Dermis microvascular lymphatic vessel endothelial cell (primary cell): ENCODE results near the gene BABAM1. TPM values are rescaled to one million over a fixed set of nuclear protein-coding genes. Genes with fewer than 3 reads are reported as not detected.

Experiments used
- DNase-seq, 2 donors: peaks; one replicate each; pipeline versions ENCODE4 v3.0.0 to v3.0.0-alpha.2; 2010; ENCODE audit warnings: low read depth in 2 of 2
- total RNA-seq: library from RNA; depleted of rRNA; stranded (reverse); fragments of >200 nt; gene quantifications from 2 replicates; pipeline ENCODE4 v1.2.1, GENCODE V29; 2014

BABAM1 gene
- total RNA-seq = 80.7 and 95.3 TPM in 2 replicates

DNA sequence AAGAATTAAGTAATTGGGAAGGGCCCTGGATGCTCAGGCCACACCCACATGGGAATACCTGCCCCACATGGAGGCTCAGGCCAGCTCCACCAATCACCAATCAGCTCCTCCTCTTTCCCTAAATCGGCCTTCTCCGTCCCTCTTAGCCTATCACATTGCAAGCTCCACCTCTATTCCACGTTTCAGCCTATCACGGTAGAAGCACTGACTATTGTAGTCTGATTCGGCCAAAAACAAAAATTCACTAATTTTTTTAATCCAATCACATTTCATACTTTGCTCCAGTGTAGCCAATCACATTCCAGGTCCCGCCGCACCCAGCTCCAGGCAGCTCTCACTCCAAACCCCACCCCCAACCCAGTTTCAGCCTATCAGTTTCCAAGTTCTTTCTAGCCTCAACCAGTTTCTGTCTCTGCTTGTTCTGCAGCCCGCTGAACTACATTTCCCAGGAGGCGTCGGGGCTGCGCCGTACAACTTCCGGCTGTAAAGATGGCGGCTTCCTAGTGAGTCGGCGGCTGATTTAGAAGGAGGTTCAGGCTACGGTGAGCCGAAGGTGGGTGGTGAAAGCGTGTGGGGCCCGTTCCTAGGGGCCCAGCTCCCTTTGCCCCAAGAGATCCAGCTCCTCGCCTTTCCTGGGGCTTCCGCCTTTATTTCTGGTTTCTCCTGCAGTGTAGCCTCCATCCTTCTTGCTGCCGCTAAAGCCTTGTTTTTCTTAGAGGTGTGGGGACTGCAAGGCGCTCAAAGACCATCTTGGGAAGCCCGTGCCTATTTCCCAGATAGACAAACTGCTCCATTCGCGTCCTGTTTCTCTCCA, at the start of gene BABAM1:
Gene BABAM1 (plus strand): TSS at position 469 of the 814 bp plus-strand sequence. CDS start 1,364 bp downstream, outside the sequence.
- DNase-seq = peak; percentile 100

DNA sequence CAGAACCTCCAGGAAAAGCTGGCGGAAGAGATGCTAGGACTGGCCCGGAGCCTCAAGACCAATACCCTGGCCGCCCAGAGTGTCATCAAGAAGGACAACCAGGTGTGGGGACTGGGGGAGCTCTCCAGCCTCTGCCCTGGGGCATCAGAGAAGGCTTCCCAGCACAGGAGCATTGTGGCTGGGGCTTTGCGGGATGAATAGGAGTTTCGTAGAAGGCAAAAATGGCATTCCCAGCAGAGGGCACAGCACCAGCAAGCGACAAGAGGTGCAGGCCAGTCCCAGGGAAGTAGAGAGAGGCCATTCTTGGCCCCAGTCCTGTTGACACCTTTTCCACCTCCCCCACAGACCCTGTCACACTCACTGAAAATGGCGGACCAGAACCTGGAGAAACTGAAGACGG, 48.0 kb upstream of the BABAM1 start:
- DNase-seq = no peak

DNA sequence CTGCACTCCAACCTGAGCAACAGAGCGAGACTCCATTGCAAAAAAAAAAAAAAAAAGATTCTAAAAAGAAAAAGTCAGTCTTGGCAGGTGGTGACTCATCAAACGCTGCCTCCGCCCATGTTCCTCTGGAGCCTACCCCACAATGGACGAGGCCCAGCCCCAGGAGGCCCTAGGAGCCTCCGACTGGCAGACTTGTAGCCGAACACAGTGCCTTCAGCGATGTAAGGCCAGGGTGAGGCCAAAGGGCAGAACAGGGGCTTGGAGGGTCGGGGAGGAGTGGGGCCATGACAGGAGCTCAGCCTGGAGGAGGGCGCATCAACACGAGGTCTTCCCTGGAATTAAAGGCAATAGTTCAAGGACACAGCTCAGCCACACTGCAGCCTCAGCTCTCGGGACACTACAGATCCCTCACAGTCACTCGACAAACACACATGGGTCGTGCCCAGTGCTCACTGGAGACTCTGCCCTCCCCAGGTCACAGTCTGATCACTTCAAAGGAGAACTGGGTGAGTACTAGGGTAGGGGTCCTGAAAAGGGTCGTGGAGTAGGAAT, 47.0 kb upstream of the BABAM1 start:
- DNase-seq = peak in 1 of 2 donors; percentile 53

DNA sequence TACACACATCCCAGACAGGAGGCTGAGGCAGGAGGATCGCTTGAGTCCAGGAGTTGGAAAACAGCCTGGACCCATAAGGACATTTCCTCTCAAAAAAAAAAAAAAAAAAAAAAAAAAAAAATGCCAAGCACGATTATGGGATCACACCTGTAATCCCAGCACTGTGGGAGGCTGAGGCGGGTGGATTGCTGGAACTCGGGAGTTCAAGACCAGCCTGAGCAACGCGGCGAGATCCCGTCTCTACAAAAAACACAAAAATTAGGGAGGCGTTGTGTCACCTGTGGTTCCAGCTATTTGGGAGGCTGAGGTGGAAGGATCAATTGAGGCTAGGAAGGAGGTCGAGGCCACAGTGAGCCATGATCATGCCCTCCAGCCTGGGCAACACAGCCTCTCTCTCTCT, 42.2 kb upstream of the BABAM1 start:
- DNase-seq = no peak

DNA sequence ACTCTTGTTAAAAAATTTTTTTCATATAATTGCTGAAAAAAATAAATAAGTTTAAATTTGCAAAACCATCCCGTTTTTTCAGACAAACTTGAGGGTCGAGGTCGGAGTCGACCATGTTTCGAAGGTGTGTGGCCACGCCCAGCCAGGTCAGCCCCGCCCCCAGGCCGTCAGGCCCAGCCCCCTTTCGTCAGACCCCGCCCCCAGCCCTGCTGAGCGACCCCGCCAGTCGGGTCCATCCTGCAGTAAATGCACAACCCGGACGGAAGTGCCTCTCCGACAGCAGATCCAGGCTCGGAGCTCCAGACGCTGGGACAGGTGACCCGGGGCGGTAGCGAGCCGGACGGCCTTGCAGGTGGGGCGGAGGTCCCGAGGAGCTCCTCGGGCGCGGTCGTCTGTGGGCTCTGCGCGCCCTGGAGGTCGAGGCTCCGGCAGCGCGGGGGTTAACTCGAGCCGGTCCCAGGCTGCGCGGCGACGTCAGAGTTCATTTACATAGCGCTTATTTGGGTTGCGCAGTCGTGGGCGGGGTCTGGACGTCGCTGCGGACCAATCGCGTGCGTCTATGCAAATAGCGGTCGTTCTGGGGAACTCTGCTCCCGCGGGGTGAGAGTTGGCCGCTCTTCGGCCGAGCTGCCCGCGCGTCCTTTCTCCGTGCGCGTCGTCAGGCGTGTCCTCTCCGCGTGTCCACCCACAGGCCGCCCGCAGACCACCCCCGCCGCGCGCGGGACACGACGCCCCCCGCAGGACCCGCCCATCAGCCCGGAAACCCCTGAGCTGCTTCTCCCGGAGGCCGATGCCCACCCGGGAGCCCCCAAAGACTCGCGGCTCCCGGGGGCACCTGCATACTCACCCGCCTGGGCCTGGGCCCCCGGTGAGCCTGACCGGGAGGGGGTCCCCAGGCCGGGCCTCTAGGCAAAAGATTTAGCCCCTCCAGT, 41.0 kb upstream of the BABAM1 start, which contains the start of gene OCEL1:
Gene OCEL1 (plus strand): TSS at position 225 of the 932 bp plus-strand sequence. CDS start 22 bp downstream, at position 247.
- DNase-seq = peak; percentile 93 to 98

DNA sequence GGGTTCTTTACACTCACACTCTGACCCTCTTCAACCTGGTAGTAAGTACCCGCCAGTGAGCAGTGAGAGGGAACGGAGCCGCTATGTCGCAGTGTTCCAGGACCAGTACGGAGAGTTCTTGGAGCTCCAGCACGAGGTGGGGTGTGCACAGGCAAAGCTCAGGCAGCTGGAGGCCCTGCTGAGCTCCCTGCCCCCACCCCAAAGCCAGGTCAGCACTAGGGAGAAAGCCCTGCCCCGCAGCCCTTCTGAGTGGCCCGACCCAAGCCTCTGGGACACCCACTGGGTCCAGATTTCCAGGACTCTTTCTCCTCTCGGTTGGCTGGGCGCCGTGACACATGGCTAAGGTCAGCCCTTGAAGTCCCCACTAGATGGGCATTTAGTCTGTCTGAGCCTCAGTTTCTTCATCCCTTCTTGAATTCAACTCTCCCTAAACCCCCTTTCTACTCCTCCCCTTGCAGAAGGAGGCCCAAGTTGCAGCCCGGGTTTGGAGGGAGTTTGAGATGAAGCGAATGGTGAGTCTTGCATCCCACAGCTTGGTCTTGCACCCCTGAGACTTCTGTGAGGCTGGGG, 39.4 kb upstream of the BABAM1 start:
- DNase-seq = no peak

DNA sequence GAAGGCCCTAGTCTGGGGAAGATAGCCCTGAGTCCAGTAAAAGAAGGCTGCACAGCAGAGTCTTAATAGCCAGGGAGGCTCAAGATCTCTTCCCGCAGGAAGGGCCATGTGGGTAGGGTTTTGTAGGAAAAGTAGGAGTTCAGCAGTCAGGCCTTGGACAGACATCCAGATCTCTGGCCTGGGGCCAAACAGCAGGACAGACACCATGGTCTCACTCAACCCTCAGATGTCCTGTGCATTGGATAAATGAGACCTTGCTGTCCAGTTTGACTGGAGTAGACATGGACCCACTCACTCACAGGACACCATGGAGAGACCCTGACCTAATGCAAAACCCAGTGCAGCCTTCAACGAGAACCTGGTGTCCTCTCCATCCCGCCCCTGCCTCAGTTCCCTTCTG, 37.4 kb upstream of the BABAM1 start:
- no peak for DNase-seq

DNA sequence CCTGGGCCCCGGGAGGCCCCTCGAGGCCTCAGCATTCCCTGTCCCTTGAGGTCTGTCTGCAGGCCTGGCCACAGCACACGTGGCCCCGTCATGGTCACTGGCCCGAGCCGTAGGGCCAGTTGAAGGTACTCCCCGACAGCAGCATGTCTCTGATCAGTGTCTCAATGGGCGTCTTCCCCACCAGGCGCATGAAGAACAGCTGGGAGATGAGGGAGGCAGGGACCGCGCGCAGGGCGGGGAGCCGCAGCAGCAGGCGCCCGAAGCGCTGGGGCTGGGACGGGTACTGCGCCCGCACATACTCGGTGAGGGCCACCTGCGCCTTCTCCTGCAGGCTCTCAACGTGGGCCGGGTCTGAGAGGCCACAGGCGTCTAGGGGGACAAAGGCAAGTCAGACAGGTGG, 35.0 kb upstream of the BABAM1 start:
- no peak for DNase-seq

DNA sequence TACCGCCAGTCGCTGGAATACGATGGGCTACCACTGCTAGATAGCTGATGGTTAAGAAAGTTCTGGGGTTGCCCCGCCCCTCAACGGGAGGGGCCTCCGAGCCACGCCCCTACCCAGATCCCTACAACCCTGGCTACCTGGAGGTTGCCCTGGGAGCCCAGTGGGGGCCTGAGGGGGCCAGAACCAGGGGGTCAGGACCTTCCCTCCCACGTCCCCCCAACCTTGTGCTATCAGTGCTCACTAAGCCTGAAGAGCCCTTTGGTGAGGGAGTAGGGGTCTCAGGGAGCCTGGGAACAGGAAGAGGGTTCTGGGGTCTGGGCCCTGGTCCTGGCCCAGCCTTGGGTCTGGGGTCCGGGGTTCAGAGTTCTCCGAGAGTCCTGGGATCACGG, 32.3 kb upstream of the BABAM1 start:
- DNase-seq = peak in 1 of 2 donors; percentile 47

DNA sequence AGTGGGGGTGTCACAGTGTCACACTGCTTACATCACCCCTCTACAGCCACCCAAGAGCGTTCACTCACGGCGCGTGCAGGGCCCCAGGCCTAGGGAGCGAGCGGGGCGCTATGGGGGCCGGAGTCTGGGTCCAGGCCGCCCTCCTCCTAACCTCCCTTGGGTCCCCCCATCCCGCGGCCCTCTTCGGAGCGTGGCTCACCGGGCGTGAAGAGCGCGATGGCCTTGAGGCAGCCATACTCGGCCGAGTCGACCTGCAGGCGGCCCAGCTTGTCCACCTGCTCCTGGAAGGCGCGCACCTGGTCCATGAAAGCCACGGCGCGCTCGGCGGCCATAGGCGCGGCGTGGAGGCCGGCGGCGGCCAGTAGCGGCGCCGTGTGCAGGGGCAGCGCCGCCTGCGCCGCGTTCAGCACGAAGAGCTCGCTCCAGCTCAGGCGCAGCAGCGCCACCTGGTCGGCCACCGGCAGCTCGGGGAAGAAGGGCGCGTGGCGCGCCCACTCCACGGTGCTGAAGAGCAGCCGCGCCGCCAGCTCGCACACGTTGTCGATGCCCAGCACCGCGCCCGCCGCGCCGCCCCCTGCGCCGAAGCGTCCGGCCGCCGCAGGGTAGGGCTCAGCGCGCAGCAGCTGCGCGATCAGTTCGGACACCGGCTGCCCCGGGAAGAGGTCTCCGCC, 31.8 kb upstream of the BABAM1 start:
- DNase-seq = peak; percentile 65 to 89

DNA sequence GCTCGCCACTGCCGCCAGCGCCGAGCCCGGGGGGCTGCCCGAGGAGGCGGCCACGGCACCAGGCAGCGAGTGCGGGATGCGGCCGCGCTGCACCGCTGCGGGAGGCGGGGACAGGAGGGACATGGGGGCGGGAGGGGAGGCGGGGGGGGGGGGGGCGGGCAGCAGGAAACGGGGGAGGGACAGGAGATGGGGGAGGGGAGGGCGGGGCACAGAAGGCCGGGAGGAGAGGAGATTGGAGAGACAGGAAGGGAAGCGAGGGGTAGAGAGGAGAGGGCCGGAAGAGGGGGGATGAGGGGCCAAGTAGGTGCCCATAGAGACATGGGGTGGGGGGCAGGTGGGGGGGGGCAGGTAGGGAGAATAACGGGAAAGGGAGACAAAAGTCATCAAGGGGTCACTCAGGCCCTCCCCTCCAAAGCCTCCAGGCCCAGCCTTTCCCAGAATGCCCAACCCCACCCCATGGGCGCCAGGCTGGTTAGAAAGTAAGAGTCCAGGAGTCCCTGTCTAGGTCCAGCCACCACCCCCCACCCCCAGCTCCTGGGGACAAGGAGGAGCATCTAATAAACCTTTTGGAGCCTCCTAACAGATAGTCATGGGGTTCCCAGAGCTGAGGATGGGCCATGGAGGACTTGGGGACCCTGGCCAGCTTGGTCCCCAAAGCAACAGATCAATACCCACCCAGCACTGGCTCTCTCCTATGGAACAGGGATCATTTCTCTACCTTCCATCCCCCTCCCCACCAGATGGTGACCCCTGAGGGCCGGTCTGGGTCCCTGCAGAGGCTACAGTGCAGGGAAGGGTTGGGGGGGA, 31.1 kb upstream of the BABAM1 start:
- peak in 1 of 2 donors; percentile 42 for DNase-seq

DNA sequence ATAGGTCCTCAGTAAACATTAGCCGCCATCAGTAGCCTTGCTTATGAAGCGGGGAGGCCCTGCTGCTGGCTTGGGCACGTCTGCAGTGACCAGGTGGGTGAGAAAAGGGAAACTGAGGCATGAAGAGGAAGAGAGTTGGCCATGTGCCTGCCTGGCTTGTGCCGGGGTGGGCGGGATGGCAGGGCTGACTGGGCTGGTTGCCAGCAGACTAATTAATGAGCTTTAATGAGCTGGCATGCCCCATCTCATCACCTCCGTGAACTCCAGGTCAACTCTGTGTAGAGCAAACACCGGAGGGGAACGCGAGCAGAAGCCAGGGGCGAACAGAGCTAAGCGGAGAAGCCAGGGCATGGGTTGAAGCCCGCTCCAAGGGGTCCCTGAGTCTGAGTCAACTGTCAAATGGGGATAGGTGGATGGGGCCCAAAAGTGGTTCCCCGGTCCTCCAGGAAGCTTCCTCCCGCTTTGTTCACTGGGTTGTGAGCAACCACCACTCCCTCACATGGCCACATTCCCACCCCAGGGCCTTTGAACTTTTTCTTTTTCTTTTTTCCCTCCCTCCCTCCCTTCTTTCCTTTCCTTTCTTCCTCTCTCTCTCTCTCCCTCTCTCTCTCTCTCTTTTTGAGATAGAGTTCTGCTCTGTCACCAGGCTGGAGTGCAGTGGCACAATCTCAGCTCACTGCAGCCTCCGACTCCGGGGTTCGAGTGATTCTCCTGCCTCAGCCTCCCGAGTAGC, 30.3 kb upstream of the BABAM1 start:
- no peak for DNase-seq

DNA sequence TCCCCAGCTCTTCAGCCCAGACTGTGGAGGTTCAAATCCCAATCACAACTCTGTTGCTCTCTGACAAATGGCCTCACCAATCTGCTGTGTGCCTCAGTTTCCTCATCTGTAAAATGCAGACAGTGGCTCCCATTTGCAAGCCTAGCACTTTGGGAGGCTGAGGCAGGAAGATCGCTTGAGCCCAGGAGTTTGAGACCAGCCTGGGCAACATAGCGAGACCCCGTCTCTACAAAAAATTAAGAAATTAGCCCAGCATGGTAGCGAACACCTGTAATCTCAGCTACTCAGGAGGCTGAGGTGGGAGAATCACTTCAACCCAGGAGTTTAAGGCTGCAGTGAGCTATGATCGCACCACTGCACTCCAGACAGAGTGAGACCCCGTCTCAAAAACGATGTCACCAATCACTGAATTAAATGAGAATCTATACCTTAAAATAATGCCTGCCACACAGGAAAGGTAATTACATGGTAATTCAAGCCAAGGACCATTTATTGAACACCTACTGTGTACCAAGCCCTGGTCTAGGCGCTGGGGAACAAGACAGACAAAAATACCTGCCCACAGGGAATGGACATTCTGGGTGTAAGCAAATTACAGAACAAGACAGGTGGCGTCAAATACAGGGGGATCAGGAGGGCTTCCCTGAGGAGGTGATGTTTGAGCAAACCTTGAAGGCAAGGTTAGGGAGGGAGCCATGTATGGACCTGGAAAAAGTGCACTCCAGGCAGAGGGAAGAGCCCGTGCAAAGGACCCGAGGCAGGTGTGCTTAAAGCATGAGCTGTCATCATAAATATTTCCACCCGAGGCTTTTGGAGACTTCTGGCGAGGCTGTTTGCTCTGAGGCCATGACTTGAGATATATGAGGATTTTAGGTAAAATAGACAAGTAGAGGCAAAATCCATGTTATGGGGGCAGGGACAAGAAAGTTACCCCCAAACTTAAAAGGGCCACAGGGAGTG, 29.2 kb upstream of the BABAM1 start:
- no peak for DNase-seq

DNA sequence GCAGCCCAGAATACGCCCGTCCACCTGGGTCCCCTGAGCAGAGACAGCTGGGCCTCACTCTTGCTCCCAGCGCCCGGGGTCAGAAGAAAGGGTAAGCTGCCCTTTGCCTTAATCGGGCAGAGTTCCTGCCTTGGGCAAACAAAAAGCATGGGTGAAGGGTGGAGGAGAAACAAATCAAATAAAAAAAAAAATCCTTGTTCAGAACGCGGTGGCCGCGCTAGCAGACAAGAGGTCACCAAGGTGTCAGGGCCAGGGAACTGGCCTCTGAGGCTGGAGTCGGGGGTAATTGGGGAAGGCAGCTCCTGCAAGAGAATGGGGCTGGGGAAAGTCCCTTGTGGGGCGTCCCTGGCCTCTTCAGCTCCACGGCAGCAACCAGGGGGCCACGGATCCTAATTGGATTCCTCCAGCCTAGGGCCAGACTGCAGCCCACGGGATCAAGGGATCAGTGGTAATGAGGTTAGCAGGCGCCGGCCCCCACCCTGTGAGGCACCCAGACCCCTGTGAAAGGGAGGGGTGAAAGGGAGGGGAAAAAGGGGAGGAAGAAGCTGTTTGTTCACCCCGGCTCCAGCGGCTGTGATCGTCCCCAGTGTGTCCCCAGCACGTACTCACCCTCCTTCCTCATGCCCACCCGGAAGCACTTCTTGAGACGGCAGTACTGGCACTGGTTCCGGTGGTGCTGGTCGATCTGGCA, 27.0 kb upstream of the BABAM1 start:
- DNase-seq = no peak

DNA sequence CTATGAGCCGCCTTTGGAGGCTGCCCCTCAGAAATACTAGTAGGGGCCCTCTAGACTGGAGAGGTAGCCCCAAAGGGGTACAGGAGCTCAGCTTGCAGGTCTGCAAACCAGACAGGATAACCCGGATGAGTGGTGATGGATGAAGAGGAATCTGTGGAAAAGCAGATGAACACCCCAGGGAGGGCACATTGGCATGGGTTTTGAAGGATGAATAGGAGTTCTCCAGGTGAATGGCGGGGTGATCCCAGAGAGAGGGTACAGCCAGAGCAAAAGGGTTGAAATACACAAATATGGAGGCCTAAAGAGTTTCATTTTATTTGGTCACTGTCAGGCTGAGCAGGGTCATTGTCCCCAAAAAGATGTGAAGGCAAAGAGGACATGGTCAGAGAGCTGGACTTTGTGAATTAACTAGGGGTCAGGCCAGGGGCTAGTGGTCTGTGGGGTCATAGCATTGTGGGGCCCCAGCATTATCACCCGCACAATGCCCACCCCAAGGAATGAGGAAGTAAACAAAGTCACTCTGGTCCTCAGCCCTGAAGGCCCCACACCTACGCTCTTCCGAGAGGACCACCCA, 26.3 kb upstream of the BABAM1 start:
- no peak for DNase-seq

DNA sequence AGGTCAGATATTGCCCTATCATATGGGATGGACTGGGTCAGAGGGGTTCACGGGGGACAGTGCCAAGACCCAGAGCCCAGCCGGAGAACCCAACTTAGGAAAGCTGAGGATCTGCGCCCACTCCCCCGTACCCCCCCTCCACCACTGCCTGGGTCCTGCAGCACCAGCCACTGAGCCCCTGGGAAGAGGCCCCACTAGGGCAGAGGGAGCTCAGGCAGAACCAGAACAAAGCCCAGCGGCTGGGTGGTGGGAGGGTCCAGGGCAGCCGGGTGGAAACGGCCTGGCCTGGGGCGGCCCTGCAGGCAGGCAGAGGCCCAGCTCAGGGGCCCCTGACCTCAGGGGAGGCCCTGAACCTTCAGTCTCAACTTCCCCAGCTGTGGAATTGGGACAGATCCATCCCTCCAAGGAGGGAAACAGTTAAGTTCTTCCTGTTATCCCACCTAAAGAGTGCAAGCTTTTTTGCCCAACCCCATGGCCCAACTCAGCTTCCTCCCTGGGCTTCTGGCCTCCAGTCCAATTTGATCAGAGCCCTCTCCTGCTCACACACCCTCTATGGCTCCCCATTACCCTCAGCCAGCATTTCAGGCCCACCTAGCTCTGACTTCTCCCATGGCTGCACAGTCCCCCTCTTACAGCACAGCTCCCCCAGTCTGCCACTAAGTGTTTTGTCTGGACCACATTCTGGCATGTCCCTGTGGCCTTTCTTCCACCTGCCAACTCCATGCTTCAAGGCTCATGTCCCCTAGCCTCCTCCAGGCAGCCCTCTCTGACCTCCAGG, 24.6 kb upstream of the BABAM1 start:
- DNase-seq = no peak
